Neural cell (in vitro differentiated cells): ENCODE measurements around the gene RPL22. TPM values are rescaled to one million over a fixed set of nuclear protein-coding genes. Genes with fewer than 3 reads are reported as not detected.

Experiments used
- H2AFZ ChIP-seq: fragments of 200-600, 300-800 bp; sonication (generic), shearing (Covaris generic); 2 replicates; pipeline ENCODE4 v1.6.0; 2014; ENCODE audit warnings: low read depth, mild to moderate bottlenecking, antibody characterized with exemption, low read length, moderate library complexity
- H3F3A ChIP-seq: fragments of 200-600 bp; shearing (Covaris generic); 2 replicates; pipeline ENCODE4 v1.6.1; 2016; ENCODE audit warnings: mild to moderate bottlenecking, moderate library complexity, mixed read lengths, antibody characterized with exemption, low read length; ENCODE audit not compliant: insufficient read depth, poor library complexity, severe bottlenecking
- H3K27ac ChIP-seq: fragments of 200-600, 300-800 bp; sonication (generic), shearing (Covaris generic); 2 replicates; pipeline ENCODE4 v1.5.1; 2014; ENCODE audit warnings: mild to moderate bottlenecking, low read length, moderate library complexity
- H3K27me3 ChIP-seq: fragments of 300-800, 200-600 bp; sonication (generic), shearing (Covaris generic); 2 replicates; pipeline ENCODE4 v1.6.0; 2014; ENCODE audit warnings: mild to moderate bottlenecking, low read depth, low read length, moderate library complexity; ENCODE audit not compliant: insufficient read depth
- H3K36me3 ChIP-seq: fragments of 300-800, 200-600 bp; sonication (generic), shearing (Covaris generic); 2 replicates; pipeline ENCODE4 v1.5.1; 2014; ENCODE audit warnings: mild to moderate bottlenecking, antibody characterized with exemption, low read length, moderate library complexity; ENCODE audit not compliant: insufficient read depth
- H3K4me2 ChIP-seq: fragments of 300-800, 200-600 bp; sonication (generic), shearing (Covaris generic); 2 replicates; pipeline ENCODE4 v1.6.0; 2014; ENCODE audit warnings: mild to moderate bottlenecking, low read length
- H3K4me3 ChIP-seq: fragments of 300-800, 200-600 bp; sonication (generic), shearing (Covaris generic); 2 replicates; pipeline ENCODE4 v1.5.1; 2014; ENCODE audit warnings: mild to moderate bottlenecking, low read length, moderate library complexity
- H3K79me2 ChIP-seq: fragments of 200-600 bp; shearing (Covaris generic); replicated peaks from 2 replicates; pipeline ENCODE4 v1.6.0; 2014; ENCODE audit warnings: mild to moderate bottlenecking, low read length, moderate library complexity; ENCODE audit not compliant: insufficient read depth
- H3K9ac ChIP-seq: fragments of 300-800, 200-600 bp; sonication (generic), shearing (Covaris generic); 2 replicates; pipeline ENCODE4 v1.6.1; 2016; ENCODE audit warnings: mild to moderate bottlenecking, low read length, mixed read lengths
- H3K9me2 ChIP-seq: fragments of 200-600 bp; shearing (Covaris generic); 2 replicates; pipeline ENCODE4 v1.6.1; 2016; ENCODE audit warnings: mild to moderate bottlenecking, low read length, mixed read lengths; ENCODE audit not compliant: insufficient read depth
- H3K9me3 ChIP-seq: fragments of 200-600, 300-800 bp; sonication (generic), shearing (Covaris generic); 2 replicates; pipeline ENCODE4 v1.6.1; 2016; ENCODE audit warnings: mild to moderate bottlenecking, mixed run types, low read length, moderate library complexity, mixed read lengths
- H4K20me1 ChIP-seq: fragments of 200-600 bp; shearing (Covaris generic); 2 replicates; pipeline ENCODE4 v1.6.1; 2016; ENCODE audit warnings: mild to moderate bottlenecking, mixed run types; ENCODE audit not compliant: insufficient read depth
- MXI1 ChIP-seq: fragments of 450-650 bp; conservative IDR thresholded peaks from 2 replicates; pipeline ENCODE4 v1.6.1; 2014; ENCODE audit warnings: antibody characterized with exemption, mild to moderate bottlenecking; ENCODE audit not compliant: poor library complexity, severe bottlenecking
- POLR2AphosphoS5 ChIP-seq: IDR thresholded peaks from 2 replicates; pipeline ENCODE4 v1.6.1; 2012
- RAD21 ChIP-seq: fragments of 450-650 bp; conservative IDR thresholded peaks from 2 replicates; pipeline ENCODE4 v1.6.1; 2014; ENCODE audit warnings: antibody characterized with exemption, mild to moderate bottlenecking, moderate library complexity
- SMC3 ChIP-seq: fragments of 450-650 bp; conservative IDR thresholded peaks from 2 replicates; pipeline ENCODE4 v1.6.1; 2014; ENCODE audit warnings: antibody characterized with exemption, mild to moderate bottlenecking, moderate library complexity; ENCODE audit not compliant: poor library complexity
- TAF1 ChIP-seq: IDR thresholded peaks from 2 replicates; pipeline ENCODE4 v1.6.1; 2012; ENCODE audit warnings: low read depth
- polyA plus RNA-seq: library from polyadenylated mRNA; depleted of rRNA; stranded (reverse); fragments of >200 nt; gene quantifications from 2 replicates; pipeline ENCODE4 v1.2.3, GENCODE V29; 2014
- TF ChIP-seq, protein P1 (sequence below): fragments of 450-650 bp; IDR thresholded peaks from 2 replicates; pipeline ENCODE4 v1.5.1; 2014; ENCODE audit warnings: antibody characterized with exemption, mild to moderate bottlenecking, moderate library complexity; ENCODE audit not compliant: poor library complexity, severe bottlenecking
- TF ChIP-seq, protein P2 (sequence below): IDR thresholded peaks from 2 replicates; pipeline ENCODE4 v1.6.1; 2012; ENCODE audit warnings: borderline replicate concordance

Gene RPL22
- polyA plus RNA-seq, 1 donor from 2014 or later: 294 TPM

DNA sequence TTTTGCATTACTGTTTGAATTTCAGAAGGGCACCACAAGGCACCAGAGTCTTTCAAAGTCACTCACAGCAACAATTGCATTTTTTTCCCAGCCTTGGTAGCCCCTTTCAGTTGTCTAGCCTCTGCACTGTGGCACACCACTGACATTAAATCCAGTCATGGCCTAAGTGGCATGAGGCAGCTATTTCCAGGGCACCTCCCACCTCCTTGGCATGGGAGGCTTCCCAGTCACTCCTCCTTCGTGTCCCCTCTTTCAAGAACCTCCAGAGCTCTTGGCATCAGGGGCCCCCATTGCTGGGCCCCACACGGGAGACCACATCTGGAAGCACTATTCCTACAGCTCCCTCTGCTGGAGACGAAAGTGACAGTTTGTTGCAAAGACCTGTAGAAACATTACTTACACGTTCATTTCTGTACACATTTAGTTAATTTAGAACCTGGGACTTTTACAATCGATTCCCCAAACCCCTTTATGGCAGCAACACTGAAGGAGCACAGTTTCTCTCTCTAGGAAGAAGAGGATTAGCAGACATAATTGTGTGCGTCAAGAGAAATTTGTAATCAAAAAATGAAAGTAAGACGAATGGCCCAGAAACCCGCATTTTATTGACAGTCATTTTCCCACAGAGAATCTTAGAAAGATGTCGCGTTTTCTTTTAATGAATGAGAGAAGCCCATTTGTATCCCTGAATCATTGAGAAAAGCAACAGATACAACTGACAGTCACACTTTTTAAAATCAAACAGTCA is 13.6 kb downstream of the RPL22 start:
- Histone ChIP-seq H3K9me2 (no peaks in the 10 kb centered on the region), H3K27me3 (peaks cover 14% of the 10 kb centered on the region), H3K9ac (no peak overlapping the region), H3K9me3 (no peaks in the 10 kb centered on the region), H2AFZ (no peak overlapping the region), H3K36me3 (no peaks in the 10 kb centered on the region), H3F3A (no peaks in the 10 kb centered on the region), H4K20me1 (no peaks in the 10 kb centered on the region), H3K4me3 (no peak overlapping the region), H3K79me2 (no peaks in the 10 kb centered on the region), H3K27ac (no peak overlapping the region), H3K4me2 (no peak overlapping the region)
- TF ChIP-seq TAF1 (no peak), SMC3 (peak; percentile 84), RAD21 (peak; percentile 79)
- TF ChIP-seq, protein P1, sequence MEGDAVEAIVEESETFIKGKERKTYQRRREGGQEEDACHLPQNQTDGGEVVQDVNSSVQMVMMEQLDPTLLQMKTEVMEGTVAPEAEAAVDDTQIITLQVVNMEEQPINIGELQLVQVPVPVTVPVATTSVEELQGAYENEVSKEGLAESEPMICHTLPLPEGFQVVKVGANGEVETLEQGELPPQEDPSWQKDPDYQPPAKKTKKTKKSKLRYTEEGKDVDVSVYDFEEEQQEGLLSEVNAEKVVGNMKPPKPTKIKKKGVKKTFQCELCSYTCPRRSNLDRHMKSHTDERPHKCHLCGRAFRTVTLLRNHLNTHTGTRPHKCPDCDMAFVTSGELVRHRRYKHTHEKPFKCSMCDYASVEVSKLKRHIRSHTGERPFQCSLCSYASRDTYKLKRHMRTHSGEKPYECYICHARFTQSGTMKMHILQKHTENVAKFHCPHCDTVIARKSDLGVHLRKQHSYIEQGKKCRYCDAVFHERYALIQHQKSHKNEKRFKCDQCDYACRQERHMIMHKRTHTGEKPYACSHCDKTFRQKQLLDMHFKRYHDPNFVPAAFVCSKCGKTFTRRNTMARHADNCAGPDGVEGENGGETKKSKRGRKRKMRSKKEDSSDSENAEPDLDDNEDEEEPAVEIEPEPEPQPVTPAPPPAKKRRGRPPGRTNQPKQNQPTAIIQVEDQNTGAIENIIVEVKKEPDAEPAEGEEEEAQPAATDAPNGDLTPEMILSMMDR: peak; percentile 80

DNA sequence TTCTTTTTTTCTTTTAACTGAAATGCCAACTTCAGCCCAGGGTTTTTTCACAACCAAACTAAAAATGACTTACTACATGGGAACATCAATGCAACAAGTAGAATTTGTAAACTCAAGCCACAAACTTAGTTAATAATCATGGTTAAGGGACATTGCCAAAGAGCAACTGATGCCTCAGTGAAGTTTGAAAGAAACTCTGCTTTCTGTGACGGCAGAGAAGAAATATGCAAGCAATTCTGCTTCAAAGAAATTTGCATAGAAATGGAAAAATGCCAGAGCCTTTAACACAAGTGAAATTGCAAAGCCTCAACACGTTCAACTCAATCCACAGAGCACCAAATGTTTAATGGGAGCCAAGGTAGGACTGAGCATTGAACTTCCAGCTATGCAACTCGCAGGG is 14.2 kb downstream of the RPL22 start:
- Histone ChIP-seq H3K36me3 (no peaks in the 10 kb centered on the region), H3K79me2 (no peaks in the 10 kb centered on the region), H3K9ac (no peak overlapping the region), H3K4me3 (no peak overlapping the region), H3K9me2 (no peaks in the 10 kb centered on the region), H2AFZ (no peak overlapping the region), H3K27me3 (peaks cover 19% of the 10 kb centered on the region), H3K4me2 (no peak overlapping the region), H3K9me3 (no peaks in the 10 kb centered on the region), H3K27ac (no peak overlapping the region), H4K20me1 (no peaks in the 10 kb centered on the region), H3F3A (no peaks in the 10 kb centered on the region)
- TF ChIP-seq SMC3 (no peak), RAD21 (no peak), MXI1 (no peak), POLR2AphosphoS5 (no peak)
- TF ChIP-seq, protein P2, sequence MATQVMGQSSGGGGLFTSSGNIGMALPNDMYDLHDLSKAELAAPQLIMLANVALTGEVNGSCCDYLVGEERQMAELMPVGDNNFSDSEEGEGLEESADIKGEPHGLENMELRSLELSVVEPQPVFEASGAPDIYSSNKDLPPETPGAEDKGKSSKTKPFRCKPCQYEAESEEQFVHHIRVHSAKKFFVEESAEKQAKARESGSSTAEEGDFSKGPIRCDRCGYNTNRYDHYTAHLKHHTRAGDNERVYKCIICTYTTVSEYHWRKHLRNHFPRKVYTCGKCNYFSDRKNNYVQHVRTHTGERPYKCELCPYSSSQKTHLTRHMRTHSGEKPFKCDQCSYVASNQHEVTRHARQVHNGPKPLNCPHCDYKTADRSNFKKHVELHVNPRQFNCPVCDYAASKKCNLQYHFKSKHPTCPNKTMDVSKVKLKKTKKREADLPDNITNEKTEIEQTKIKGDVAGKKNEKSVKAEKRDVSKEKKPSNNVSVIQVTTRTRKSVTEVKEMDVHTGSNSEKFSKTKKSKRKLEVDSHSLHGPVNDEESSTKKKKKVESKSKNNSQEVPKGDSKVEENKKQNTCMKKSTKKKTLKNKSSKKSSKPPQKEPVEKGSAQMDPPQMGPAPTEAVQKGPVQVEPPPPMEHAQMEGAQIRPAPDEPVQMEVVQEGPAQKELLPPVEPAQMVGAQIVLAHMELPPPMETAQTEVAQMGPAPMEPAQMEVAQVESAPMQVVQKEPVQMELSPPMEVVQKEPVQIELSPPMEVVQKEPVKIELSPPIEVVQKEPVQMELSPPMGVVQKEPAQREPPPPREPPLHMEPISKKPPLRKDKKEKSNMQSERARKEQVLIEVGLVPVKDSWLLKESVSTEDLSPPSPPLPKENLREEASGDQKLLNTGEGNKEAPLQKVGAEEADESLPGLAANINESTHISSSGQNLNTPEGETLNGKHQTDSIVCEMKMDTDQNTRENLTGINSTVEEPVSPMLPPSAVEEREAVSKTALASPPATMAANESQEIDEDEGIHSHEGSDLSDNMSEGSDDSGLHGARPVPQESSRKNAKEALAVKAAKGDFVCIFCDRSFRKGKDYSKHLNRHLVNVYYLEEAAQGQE: no peak
- TF ChIP-seq, protein P1: no peak
